ENCODE data around the gene VSTM2B. TPM values are rescaled to one million over a fixed set of nuclear protein-coding genes. Genes with fewer than 3 reads are reported as not detected.

VSTM2B gene
- total RNA-seq, 2 donors from 2014 or later = not detected

GRCh38 chr19:29488316-29488715 lies 37.5 kb upstream of the VSTM2B start:
- H3K36me3 Mint-ChIP-seq = no peaks in the 10 kb centered on the region
- H3K9me3 Mint-ChIP-seq = no peaks in the 10 kb centered on the region
- H3K4me1 Mint-ChIP-seq (ENCODE audit: low read depth in 2 of 2) = no peaks in the 10 kb centered on the region
- H3K27ac Mint-ChIP-seq = no peak overlapping the region
- ATAC-seq = no peak
- peaks cover 31 to 35% of the 10 kb centered on the region in 2 donors for H3K27me3 Mint-ChIP-seq
- no peak overlapping the region for H3K4me3 Mint-ChIP-seq
- no peak for DNase-seq (ENCODE audit: low spot score)

GRCh38 chr19:29489172-29489951 lies 36.4 kb upstream of the VSTM2B start:
- H3K27ac Mint-ChIP-seq = no peak overlapping the region
- DNase-seq (ENCODE audit: low spot score) = no peak
- H3K9me3 Mint-ChIP-seq = no peaks in the 10 kb centered on the region
- no peaks in the 10 kb centered on the region for H3K36me3 Mint-ChIP-seq
- ATAC-seq = no peak
- no peak overlapping the region for H3K4me3 Mint-ChIP-seq
- no peaks in the 10 kb centered on the region for H3K4me1 Mint-ChIP-seq (ENCODE audit: low read depth in 2 of 2)
- H3K27me3 Mint-ChIP-seq = peaks cover 31 to 35% of the 10 kb centered on the region in 2 donors

GRCh38 chr19:29491491-29491890 lies 34.3 kb upstream of the VSTM2B start:
- DNase-seq (ENCODE audit: low spot score) (no peak), ATAC-seq (no peak)
- H3K36me3 Mint-ChIP-seq = no peaks in the 10 kb centered on the region
- H3K9me3 Mint-ChIP-seq = peaks cover under 1% of the 10 kb centered on the region
- no peak overlapping the region for H3K4me3 Mint-ChIP-seq
- H3K4me1 Mint-ChIP-seq (ENCODE audit: low read depth in 2 of 2) = no peaks in the 10 kb centered on the region
- H3K27ac Mint-ChIP-seq = no peak overlapping the region
- peaks cover 31 to 35% of the 10 kb centered on the region in 2 donors for H3K27me3 Mint-ChIP-seq

DNA sequence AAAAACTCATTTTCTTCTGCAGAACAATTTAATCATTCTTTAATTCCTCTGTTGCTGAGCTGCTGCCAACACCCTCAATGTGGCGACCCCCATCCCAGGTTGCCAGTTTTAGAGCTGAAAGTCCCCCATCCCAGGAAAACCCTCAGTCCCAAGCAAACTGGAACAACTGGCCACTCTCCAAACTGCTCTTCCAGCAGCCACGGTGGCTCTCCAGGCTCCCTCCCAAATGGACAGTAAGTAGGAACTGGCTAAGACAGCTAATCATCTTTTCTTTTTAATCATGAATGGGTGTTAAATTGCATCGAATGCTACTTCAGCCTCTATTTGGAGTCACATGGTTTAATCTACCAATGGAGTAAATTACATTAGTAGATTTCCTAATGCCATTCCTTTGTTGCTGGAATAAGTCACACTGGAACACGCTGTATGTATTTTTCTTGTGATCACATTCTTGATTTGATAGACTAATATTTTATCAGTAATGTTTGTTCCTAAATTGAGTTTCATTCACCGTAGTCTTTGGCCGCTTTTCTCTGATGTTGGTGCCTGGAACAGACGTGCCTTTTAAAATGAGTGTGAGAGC lies 33.7 kb upstream of the VSTM2B start:
- H3K27me3 Mint-ChIP-seq = peaks cover 28 to 35% of the 10 kb centered on the region in 2 donors
- no peaks in the 10 kb centered on the region for H3K36me3 Mint-ChIP-seq
- no peak for ATAC-seq

GRCh38 chr19:29492769-29493168 lies 33.0 kb upstream of the VSTM2B start:
- peaks cover 25 to 30% of the 10 kb centered on the region in 2 donors for H3K27me3 Mint-ChIP-seq
- no peaks in the 10 kb centered on the region for H3K36me3 Mint-ChIP-seq
- H3K4me3 Mint-ChIP-seq = no peak overlapping the region
- no peak overlapping the region for H3K27ac Mint-ChIP-seq
- ATAC-seq (no peak), DNase-seq (ENCODE audit: low spot score) (no peak)
- H3K9me3 Mint-ChIP-seq = peaks cover 3% of the 10 kb centered on the region
- no peaks in the 10 kb centered on the region for H3K4me1 Mint-ChIP-seq (ENCODE audit: low read depth in 2 of 2)

More for the DNA sequence above, 33.7 kb upstream of the VSTM2B start:
- no peak overlapping the region for H3K4me3 Mint-ChIP-seq
- DNase-seq (ENCODE audit: low spot score) = no peak
- peaks cover 3% of the 10 kb centered on the region for H3K9me3 Mint-ChIP-seq
- H3K27ac Mint-ChIP-seq = no peak overlapping the region
- no peaks in the 10 kb centered on the region for H3K4me1 Mint-ChIP-seq (ENCODE audit: low read depth in 2 of 2)

GRCh38 chr19:29495091-29495490 lies 30.7 kb upstream of the VSTM2B start:
- no peaks in the 10 kb centered on the region for H3K4me1 Mint-ChIP-seq (ENCODE audit: low read depth in 2 of 2)
- no peak overlapping the region for H3K27ac Mint-ChIP-seq
- DNase-seq (ENCODE audit: low spot score) = no peak
- no peak for ATAC-seq
- H3K9me3 Mint-ChIP-seq = peaks cover 3% of the 10 kb centered on the region
- no peak overlapping the region for H3K4me3 Mint-ChIP-seq
- H3K36me3 Mint-ChIP-seq = no peaks in the 10 kb centered on the region
- peaks cover 25 to 28% of the 10 kb centered on the region in 2 donors for H3K27me3 Mint-ChIP-seq

DNA sequence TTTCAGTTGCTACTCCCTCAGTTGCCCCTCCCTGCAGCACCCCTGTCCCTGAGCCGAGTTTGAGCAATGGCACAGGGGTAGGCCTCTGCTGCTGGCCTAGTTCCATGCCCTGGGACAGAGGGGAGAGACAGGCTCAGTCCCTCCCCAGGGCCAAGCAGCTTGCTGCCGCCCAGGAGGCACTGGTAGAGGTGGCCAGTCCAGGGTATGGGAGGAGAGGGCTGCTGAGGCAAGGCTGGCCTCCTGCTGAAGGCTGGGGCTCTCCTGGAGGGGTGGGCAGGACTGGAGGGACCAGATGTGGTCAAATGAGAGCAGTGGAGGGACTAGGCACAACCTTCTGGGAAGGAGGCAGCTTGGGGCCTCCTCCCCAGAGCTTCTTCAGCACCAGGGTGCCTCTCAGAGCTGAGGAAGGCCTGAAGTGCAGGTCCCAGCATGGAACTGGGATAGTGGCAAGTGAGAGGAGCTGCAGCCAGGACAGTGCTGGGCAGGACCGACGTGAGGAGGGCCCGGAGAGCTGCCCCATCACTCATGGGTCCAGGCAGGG lies 29.8 kb upstream of the VSTM2B start:
- Mint-ChIP-seq H3K4me1 (ENCODE audit: low read depth in 2 of 2) (no peaks in the 10 kb centered on the region), H3K27ac (no peak overlapping the region), H3K9me3 (peaks cover 3% of the 10 kb centered on the region), H3K27me3 (peaks cover 21 to 23% of the 10 kb centered on the region in 2 donors), H3K4me3 (no peak overlapping the region), H3K36me3 (no peaks in the 10 kb centered on the region)
- ATAC-seq (peak; percentile 22 to 36), DNase-seq (ENCODE audit: low spot score) (no peak)

DNA sequence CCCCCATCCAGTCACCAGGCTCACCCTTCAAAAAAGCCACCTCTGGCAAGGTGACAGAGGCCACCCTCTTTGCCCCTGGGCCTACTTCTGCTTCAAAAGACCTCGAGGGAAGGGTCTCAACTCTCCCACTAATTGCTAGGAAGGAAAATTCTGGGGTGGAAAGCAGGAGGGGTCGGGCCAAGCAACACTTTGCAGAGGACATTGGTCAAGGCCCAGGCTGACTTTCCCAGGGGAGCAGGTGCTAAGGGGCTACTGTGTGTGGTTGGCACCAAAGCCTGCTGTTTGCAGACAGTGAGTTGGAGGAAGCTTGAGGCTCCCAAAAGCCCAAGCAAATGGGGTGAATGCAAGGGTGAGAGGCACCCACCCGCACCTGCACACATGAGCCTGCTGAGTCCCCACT lies 28.6 kb upstream of the VSTM2B start:
- Mint-ChIP-seq H3K27ac (no peak overlapping the region), H3K36me3 (no peaks in the 10 kb centered on the region), H3K27me3 (peaks cover 9 to 11% of the 10 kb centered on the region in 2 donors), H3K4me3 (no peak overlapping the region), H3K9me3 (peaks cover 3% of the 10 kb centered on the region), H3K4me1 (ENCODE audit: low read depth in 2 of 2) (no peaks in the 10 kb centered on the region)
- DNase-seq (ENCODE audit: low spot score) = no peak
- no peak for ATAC-seq

GRCh38 chr19:29497686-29498436 lies 27.9 kb upstream of the VSTM2B start:
- DNase-seq (ENCODE audit: low spot score) (no peak), ATAC-seq (no peak)
- Mint-ChIP-seq H3K27me3 (peaks cover 3 to 4% of the 10 kb centered on the region in 2 donors), H3K4me1 (ENCODE audit: low read depth in 2 of 2) (no peaks in the 10 kb centered on the region), H3K4me3 (no peak overlapping the region), H3K9me3 (peaks cover 3% of the 10 kb centered on the region), H3K36me3 (no peaks in the 10 kb centered on the region), H3K27ac (no peak overlapping the region)

DNA sequence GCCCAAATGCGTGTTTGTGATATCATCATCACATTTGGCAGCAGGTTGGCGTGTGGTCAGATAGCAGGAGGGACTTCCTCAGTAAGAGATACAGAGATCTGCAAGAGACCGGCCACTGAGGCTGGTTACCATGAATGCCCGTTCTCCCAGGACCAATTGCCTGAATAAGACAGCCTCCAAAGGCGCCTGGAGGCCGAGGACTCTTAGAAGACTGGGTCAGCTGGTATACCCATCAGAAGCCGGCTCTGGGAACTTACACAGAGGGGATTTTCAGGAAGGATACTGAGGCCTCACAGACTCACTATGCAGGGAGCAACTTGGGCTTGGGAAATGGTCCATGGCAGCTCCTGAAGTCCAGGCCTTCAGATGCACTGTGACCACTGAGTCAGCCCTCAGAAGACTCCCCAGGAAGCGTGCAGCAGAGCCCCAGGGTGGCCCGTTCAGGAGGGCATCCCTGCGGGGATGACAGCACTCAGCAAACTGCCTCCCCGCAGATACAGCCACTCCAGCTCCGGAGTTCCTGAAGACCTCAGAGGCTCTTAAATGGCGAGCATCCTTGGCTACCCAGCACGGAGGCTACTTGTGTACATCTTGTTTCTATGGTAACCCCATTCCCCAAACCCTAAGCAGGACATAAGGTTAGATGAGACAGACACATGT lies 26.4 kb upstream of the VSTM2B start:
- Mint-ChIP-seq H3K4me3 (no peak overlapping the region), H3K4me1 (ENCODE audit: low read depth in 2 of 2) (no peaks in the 10 kb centered on the region), H3K9me3 (peaks cover 3% of the 10 kb centered on the region)

DNA sequence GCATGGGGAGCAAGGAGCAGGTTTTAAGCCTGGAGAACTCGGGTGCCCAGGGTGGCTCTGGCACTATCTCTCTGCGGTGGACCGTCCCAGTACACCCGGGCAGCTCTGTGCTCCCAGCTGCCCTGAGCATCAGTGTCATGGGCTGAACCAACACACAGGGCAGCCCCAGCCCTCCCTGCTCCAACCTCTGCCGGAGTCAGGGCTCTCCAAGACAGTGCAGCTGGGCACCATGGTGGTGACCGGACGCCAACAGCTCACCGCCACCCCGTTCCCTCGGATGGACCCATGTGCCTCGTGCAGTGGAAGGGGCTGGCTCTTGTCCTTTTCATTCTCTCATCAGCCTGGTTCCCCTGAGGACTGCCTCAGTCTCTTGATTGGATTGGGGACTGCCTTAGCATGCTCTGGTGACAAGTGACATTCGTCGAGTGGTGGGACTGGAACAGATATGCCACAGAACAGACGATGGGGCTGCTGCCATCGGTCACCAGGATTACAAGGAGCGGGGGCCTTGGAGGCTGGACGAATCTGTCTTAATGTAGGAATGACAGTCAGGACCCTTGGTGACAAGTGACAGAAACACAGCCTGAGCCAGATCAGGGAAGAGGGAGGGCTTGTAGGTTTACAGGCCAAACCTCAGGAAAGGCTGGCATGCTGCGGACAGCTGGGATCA lies 25.7 kb upstream of the VSTM2B start:
- Mint-ChIP-seq H3K27ac (no peak overlapping the region), H3K27me3 (peaks cover 0 to 3% of the 10 kb centered on the region in 2 donors), H3K9me3 (peaks cover 3% of the 10 kb centered on the region), H3K36me3 (no peaks in the 10 kb centered on the region), H3K4me3 (no peak overlapping the region), H3K4me1 (ENCODE audit: low read depth in 2 of 2) (no peaks in the 10 kb centered on the region)
- ATAC-seq = peak in 1 of 2 donors; percentile 7
- no peak for DNase-seq (ENCODE audit: low spot score)

More for the DNA sequence above, 26.4 kb upstream of the VSTM2B start:
- Mint-ChIP-seq H3K27ac (no peak overlapping the region), H3K27me3 (peaks cover 0 to 3% of the 10 kb centered on the region in 2 donors), H3K36me3 (no peaks in the 10 kb centered on the region)
- DNase-seq (ENCODE audit: low spot score) (no peak), ATAC-seq (no peak)

DNA sequence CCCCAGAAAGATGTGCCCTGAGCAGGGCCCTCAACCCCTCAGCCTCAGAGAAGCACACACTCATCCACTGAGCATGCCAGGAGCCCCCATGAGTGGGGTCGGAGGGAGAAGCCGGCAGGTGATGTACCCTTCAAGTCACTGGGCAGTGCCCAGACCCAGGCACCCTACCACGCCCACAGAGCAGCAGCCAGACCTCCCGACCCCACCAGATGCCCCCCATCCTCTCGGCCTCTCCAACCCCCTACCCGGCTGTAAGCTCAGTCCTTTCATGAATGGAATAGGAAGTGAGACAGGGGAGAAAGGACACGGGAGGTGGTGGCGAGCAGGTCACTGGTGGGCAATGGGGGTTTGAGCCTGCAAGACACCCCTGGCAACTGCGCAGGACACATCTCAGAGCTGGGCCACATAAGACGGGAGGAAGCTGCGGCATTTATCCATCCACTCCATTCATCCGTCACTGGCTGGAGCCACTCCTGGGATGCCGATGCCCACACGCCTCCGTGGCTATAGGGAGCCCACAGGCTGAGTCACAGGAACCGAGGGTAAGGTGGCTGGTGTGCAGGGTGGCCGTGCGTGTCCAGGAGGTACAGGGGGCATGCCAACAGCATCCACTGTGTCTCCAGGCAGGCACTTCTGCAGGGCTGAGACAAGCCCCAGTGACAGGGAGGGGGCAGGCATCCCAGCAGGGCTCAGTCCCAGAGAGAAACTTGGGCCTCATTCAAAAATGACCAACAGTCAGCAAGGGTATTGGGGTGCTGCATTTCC lies 23.8 kb upstream of the VSTM2B start:
- Mint-ChIP-seq H3K4me3 (no peak overlapping the region), H3K36me3 (no peaks in the 10 kb centered on the region), H3K27me3 (peaks cover 0 to 3% of the 10 kb centered on the region in 2 donors), H3K9me3 (no peaks in the 10 kb centered on the region), H3K4me1 (ENCODE audit: low read depth in 2 of 2) (no peaks in the 10 kb centered on the region), H3K27ac (no peak overlapping the region)
- DNase-seq (ENCODE audit: low spot score) = no peak
- no peak for ATAC-seq

DNA sequence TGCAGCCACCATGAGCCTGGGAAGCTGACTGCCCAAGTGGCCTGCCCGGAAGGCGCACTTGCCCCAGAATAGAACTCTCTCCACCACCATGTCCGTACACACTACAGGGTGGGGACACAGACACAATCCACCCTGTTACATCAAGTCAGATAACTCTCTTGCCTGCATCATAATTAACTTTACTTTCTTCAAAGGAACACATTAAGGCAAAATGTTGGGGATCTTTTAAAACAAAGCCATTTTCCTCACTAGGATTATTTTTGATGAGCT lies 23.3 kb upstream of the VSTM2B start:
- H3K27me3 Mint-ChIP-seq = peaks cover 0 to 3% of the 10 kb centered on the region in 2 donors
- no peaks in the 10 kb centered on the region for H3K36me3 Mint-ChIP-seq
- no peaks in the 10 kb centered on the region for H3K4me1 Mint-ChIP-seq (ENCODE audit: low read depth in 2 of 2)
- H3K27ac Mint-ChIP-seq = no peak overlapping the region
- no peak overlapping the region for H3K4me3 Mint-ChIP-seq
- DNase-seq (ENCODE audit: low spot score) (no peak), ATAC-seq (no peak)
- H3K9me3 Mint-ChIP-seq = no peaks in the 10 kb centered on the region
